ENCODE results near the gene KIF2B.
"Not testable (repeated sequence)": the region's sequence is repeated elsewhere in the genome, so short reads cannot be mapped to it uniquely, and the experiment has no call there.

The KIF2B gene, protein sequence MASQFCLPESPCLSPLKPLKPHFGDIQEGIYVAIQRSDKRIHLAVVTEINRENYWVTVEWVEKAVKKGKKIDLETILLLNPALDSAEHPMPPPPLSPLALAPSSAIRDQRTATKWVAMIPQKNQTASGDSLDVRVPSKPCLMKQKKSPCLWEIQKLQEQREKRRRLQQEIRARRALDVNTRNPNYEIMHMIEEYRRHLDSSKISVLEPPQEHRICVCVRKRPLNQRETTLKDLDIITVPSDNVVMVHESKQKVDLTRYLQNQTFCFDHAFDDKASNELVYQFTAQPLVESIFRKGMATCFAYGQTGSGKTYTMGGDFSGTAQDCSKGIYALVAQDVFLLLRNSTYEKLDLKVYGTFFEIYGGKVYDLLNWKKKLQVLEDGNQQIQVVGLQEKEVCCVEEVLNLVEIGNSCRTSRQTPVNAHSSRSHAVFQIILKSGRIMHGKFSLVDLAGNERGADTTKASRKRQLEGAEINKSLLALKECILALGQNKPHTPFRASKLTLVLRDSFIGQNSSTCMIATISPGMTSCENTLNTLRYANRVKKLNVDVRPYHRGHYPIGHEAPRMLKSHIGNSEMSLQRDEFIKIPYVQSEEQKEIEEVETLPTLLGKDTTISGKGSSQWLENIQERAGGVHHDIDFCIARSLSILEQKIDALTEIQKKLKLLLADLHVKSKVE

DNA sequence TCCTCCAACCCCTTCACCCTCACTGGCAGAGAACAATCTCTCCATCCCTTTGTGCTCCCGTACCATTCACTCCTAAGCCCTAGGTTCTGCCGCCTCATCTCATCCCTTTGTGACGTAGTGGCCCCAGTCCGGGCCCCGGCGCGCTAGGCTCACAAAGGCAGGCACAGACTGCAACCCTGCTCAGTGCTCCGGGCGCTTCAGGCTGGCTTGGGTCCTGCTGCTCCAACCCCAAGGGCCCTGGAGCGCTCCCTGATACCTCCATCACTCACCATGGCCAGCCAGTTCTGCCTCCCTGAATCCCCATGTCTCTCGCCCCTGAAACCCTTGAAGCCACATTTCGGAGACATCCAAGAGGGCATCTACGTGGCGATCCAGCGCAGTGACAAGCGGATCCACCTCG, at the start of gene KIF2B:
KIF2B (plus strand) TSS at position 164 of the 400 bp plus-strand sequence; CDS start at position 271, 107 bp downstream.
- DNase-seq (ENCODE audit: low read depth) = no peak

- DNase-seq (ENCODE audit: low read depth) = no peak
Observed at GRCh38 chr17:53780320-53780719, 42.4 kb upstream of the KIF2B start.

- DNase-seq (ENCODE audit: low read depth) = no peak
Observed at GRCh38 chr17:53791551-53791950, 31.2 kb upstream of the KIF2B start.

GRCh38 chr17:53792451-53792850, 30.3 kb upstream of the KIF2B start:
- DNase-seq (ENCODE audit: low read depth) = no peak

- DNase-seq (ENCODE audit: low read depth) = no peak
Observed at GRCh38 chr17:53792997-53793396, 29.7 kb upstream of the KIF2B start.

- no peak for DNase-seq (ENCODE audit: low read depth)
Observed at GRCh38 chr17:53794875-53795274, 27.9 kb upstream of the KIF2B start.

- DNase-seq (ENCODE audit: low read depth) = no peak
Observed at GRCh38 chr17:53796642-53797041, 26.1 kb upstream of the KIF2B start.

DNA sequence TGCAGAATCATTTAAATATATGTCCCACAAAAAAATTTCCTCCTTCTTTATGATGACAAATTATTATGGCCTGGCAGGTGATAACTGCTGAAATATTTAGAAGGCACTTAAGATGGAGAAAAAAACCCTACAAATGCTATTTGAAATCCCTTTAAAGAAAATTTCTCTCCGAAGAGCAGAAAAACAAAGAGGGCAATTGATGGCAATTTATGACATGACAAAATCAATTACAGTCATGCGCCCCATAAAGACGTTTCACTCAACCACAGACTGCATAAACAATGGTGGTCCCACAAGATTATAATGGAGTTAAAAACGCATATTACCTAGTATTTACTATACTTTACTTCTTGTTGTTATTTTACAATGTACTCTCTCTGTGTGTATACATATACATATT, 25.2 kb upstream of the KIF2B start:
- DNase-seq (ENCODE audit: low read depth) = no peak

DNA sequence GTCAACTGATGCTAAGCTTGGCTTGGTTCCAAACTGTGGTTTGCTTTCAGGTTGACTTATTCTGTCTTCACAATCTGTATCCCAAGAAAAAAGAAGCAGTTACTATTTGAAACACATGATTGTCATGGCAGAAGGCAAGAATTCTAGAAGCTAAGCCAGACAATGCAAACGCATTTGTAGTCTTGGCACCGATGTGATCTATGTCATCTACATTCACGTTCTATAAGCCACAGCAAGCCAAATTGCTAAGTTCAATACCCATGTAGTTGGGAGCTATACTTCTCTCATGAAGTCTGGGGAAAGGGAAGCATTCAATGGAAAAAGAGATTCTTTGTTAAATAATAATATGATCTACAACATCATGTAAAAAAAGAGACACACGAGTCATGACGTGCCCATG, 18.3 kb upstream of the KIF2B start:
- DNase-seq (ENCODE audit: low read depth) = no peak

- no peak for DNase-seq (ENCODE audit: low read depth)
Observed at GRCh38 chr17:53806473-53806872, 16.3 kb upstream of the KIF2B start.

DNA sequence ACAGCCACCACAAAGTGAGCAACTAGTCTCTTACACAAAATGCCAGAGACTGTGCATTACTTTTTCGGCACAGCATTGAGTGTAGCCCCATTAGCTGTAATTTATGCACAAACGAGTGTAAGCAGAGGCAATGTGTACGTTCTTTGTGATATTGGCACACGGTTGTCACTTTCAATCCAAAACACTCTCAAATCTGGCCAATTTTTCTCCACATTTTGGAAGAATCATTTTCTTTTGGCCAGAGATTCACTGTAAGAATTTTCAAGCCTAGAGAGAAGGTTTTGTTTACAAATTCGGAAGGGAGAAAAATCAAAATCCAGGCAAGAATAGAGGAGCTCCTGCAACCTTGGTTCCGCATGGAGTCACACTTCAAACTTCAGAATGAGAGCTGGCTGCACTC, 15.4 kb upstream of the KIF2B start:
- no peak for DNase-seq (ENCODE audit: low read depth)

- no peak for DNase-seq (ENCODE audit: low read depth)
Observed at GRCh38 chr17:53818271-53818670, 4.5 kb upstream of the KIF2B start.

DNA sequence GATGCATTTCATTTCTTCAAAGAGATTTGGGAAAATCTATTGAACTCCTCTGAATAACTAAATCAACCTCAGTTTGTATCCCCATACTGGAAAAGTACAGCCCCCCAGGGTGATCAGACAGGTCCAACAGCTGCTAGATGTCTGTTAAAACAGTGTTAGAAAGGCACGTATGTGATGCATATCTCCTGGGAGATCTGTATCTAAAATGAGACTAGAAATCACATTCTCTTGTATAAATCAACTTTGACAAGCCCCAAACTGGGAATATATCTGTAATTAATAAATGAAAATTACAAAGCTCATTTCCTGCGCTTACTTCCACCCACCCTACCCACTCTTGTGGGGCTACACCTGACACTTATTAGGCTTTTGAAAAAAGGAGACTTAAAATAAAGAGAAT, 3.8 kb upstream of the KIF2B start:
- DNase-seq (ENCODE audit: low read depth) = no peak

GRCh38 chr17:53819956-53820355, 2.8 kb upstream of the KIF2B start:
- DNase-seq (ENCODE audit: low read depth) = no peak

DNA sequence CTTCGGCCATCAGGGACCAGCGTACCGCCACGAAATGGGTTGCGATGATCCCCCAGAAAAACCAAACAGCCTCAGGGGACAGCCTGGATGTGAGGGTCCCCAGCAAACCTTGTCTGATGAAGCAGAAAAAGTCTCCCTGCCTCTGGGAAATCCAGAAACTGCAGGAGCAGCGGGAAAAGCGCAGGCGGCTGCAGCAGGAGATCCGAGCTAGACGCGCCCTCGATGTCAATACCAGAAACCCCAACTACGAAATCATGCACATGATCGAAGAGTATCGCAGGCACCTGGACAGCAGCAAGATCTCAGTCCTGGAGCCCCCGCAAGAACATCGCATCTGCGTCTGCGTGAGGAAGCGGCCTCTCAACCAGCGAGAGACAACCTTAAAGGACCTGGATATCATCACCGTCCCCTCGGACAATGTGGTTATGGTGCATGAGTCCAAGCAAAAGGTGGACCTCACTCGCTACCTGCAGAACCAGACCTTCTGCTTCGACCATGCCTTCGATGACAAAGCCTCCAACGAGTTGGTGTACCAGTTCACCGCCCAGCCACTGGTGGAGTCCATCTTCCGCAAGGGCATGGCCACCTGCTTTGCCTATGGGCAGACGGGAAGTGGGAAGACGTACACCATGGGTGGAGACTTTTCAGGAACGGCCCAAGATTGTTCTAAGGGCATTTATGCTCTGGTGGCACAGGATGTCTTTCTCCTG, 769 bp downstream of the KIF2B start:
- DNase-seq (ENCODE audit: low read depth) = no peak

- not testable (repeated sequence) for DNase-seq (ENCODE audit: low read depth)
Observed at GRCh38 chr17:53834771-53835170, 12.0 kb downstream of the KIF2B start.

DNA sequence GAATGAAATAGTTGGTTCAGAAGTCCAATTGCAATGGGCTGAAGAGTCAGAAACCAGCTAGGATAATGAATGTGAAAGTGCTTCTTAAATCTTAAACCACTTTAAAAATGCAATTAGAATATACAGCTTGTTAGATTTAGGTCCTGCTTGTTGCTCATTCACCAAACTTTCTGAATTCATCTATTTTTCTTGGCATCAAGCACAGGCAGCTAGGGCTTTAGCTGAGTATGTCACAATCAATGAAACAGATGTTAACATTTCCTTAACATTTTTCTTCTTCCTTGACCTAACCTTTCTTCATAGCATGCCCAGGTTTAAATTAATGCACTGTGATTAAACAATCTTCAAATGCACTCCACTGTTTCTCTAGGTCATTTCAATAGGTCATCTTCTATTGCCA, 14.4 kb downstream of the KIF2B start:
- no peak for DNase-seq (ENCODE audit: low read depth)

- DNase-seq (ENCODE audit: low read depth) = no peak
Observed at GRCh38 chr17:53844491-53845107, 21.9 kb downstream of the KIF2B start.

GRCh38 chr17:53871128-53871527, 48.4 kb downstream of the KIF2B start:
- not testable (repeated sequence) for DNase-seq (ENCODE audit: low read depth)

Measured in fibroblast of gingiva (primary cell).